A549 (cell line): ENCODE results near the gene ADAMTSL3.

Source experiments
- HOXA7 ChIP-seq: fragments of 250-450 bp; sonication (Bioruptor Pico); IDR thresholded peaks from 2 replicates; pipeline ENCODE4 v1.5.0; 2020; ENCODE audit warnings: mild to moderate bottlenecking, moderate library complexity
- POLR2A ChIP-seq: IDR thresholded peaks from 2 replicates; pipeline ENCODE4 v1.6.1; 2012; ENCODE audit warnings: mild to moderate bottlenecking, low read length
- RAD21 ChIP-seq, 2 experiments: fragments of >200 bp in 1 of 2; sonication (Bioruptor Twin) in 1 of 2; formaldehyde crosslinking in 1 of 2; IDR thresholded peaks in 1 of 2; conservative IDR thresholded peaks in 1 of 2; 2 replicates in 1 of 2; 3 replicates in 1 of 2; pipeline ENCODE4 v1.6.1; 2012 to 2018; ENCODE audit warnings: inconsistent platforms in 1 of 2
- TF ChIP-seq, protein P1 (sequence below): fragments of >200 bp; sonication (Bioruptor Twin); formaldehyde crosslinking; IDR thresholded peaks from 3 replicates; pipeline ENCODE4 v1.5.1; 2016

DNA sequence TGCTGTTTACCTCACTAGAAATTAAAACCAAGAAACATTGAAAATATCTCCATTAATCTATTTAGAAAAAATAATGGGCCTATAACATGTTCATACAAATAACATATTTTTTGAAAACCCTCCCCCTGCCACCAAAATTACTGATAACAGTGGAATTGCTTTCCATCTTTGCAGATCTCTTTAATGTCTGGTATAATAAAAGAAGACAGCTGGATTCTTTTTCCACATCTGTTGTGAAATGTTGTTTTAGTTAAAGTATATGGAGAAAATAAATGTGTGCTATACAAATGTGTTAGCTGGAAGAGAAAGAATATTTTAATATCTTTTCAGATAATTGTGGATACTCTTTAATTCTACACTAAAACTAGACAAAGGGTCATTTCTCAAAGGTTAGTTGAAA lies 330.7 kb downstream of the ADAMTSL3 start:
- TF ChIP-seq POLR2A (no peak), HOXA7 (no peak), RAD21 (conservative IDR thresholded peaks at IDR 0.05 in 1 of 2, IDR thresholded peaks at IDR 0.05 in 1 of 2) (no peak)
- TF ChIP-seq, protein P1, sequence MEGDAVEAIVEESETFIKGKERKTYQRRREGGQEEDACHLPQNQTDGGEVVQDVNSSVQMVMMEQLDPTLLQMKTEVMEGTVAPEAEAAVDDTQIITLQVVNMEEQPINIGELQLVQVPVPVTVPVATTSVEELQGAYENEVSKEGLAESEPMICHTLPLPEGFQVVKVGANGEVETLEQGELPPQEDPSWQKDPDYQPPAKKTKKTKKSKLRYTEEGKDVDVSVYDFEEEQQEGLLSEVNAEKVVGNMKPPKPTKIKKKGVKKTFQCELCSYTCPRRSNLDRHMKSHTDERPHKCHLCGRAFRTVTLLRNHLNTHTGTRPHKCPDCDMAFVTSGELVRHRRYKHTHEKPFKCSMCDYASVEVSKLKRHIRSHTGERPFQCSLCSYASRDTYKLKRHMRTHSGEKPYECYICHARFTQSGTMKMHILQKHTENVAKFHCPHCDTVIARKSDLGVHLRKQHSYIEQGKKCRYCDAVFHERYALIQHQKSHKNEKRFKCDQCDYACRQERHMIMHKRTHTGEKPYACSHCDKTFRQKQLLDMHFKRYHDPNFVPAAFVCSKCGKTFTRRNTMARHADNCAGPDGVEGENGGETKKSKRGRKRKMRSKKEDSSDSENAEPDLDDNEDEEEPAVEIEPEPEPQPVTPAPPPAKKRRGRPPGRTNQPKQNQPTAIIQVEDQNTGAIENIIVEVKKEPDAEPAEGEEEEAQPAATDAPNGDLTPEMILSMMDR, result no peak
